Stomach (tissue), 9 donors: ENCODE data around the gene OR4D2. TPM values are rescaled to one million over a fixed set of nuclear protein-coding genes. Genes with fewer than 3 reads are reported as not detected.

Experiments
- DNase-seq, 2 donors: peaks; one replicate each; pipeline versions ENCODE4 v3.0.0 to v3.0.0-alpha.2; 2013 to 2019
- H3K27ac ChIP-seq, 5 donors: fragments of 200-600 bp in 4 of 5; sonication (generic) in 4 of 5; one replicate each; pipeline ENCODE4 v1.5.1; 2013 to 2019; ENCODE audit warnings: mild to moderate bottlenecking in 1 of 5, moderate library complexity in 1 of 5
- H3K27me3 ChIP-seq, 3 donors: fragments of 200-600 bp; sonication (generic); one replicate each; pipeline ENCODE4 v1.5.1; 2017 to 2019; ENCODE audit warnings: mixed run types in 1 of 3
- H3K36me3 ChIP-seq, 4 donors: fragments of 200-600 bp; sonication (generic); 1 replicate in 3 of 4; 2 replicates in 1 of 4; pipeline ENCODE4 v1.5.1; 2016 to 2019
- H3K4me1 ChIP-seq, 4 donors: fragments of 200-600 bp; sonication (generic); one replicate each; pipeline ENCODE4 v1.5.1; 2016 to 2019
- H3K4me3 ChIP-seq, 4 donors: fragments of 200-600 bp; sonication (generic) in 3 of 4; one replicate each; pipeline ENCODE4 v1.5.1; 2016 to 2019; ENCODE audit warnings: mild to moderate bottlenecking in 1 of 4
- H3K9me3 ChIP-seq, 4 donors: fragments of 200-600 bp; sonication (generic); one replicate each; pipeline ENCODE4 v1.5.1; 2016 to 2019
- CTCF ChIP-seq, 7 experiments: fragments of 450-650 bp in 4 of 7; fragments of 200-600 bp in 3 of 7; sonication (generic) in 3 of 7; IDR thresholded peaks; one replicate each; pipeline ENCODE4 v1.5.1; 2016 to 2019; ENCODE audit warnings: antibody characterized with exemption in 7 of 7, control low read depth in 2 of 7, mild to moderate bottlenecking in 1 of 7
- EP300 ChIP-seq: sonication (generic); formaldehyde crosslinking; IDR thresholded peaks from one replicate; pipeline ENCODE4 v1.6.1; 2017; ENCODE audit warnings: antibody characterized with exemption
- POLR2A ChIP-seq, 4 donors: fragments of 450-650 bp; IDR thresholded peaks; one replicate each; pipeline ENCODE4 v1.6.1; 2016; ENCODE audit warnings: antibody characterized with exemption in 4 of 4, control low read depth in 2 of 4, mild to moderate bottlenecking in 1 of 4, moderate library complexity in 1 of 4
- POLR2AphosphoS5 ChIP-seq, 3 donors: sonication (generic); formaldehyde crosslinking; IDR thresholded peaks; one replicate each; pipeline ENCODE4 v1.6.1; 2016; ENCODE audit warnings: antibody characterized with exemption in 3 of 3
- WGBS, 5 donors: extraction: QIAGEN DNeasy Blood & Tissue Kit in 3 of 5; methylation state at CpG; one replicate each; pipeline versions ENCODE4 v1.1.5 to v1.1.7; 2013 to 2018; 5-methylcytosine and 5-hydroxymethylcytosine counted together
- intact Hi-C: fragments of 100-400 bp; cut with DNase I; formaldehyde crosslinking; loops from one replicate; pipeline ENCODE4 v1.15.1; 2023; ENCODE audit warnings: low total_unique reads
- polyA plus RNA-seq, 3 donors: library from polyadenylated mRNA; stranded (reverse); fragments of 200-250 nt; gene quantifications; one replicate each; pipeline ENCODE4 v1.2.3, GENCODE V29; 2013
- total RNA-seq, 5 donors: library from RNA; depleted of rRNA; stranded (reverse); fragments of >200 nt; gene quantifications; one replicate each; pipeline versions ENCODE4 v1.1.0 to v1.2.3, GENCODE V29; 2014 to 2016
- donor health status: healthy with polysubstance abuse.
- donor health status: Bipolar disorder and iron deficiency.
- donor health status: healthy.

OR4D2 gene
- total and polyA plus RNA-seq, 8 donors: not detected

GRCh38 chr17:58195518-58196123 is 28.8 kb downstream of the OR4D2 start:
- no peak for DNase-seq
- 78 to 81% (median 78%) methylated on average over 5 of the region's 5 CpGs for WGBS, 5 donors
- Histone ChIP-seq H3K36me3 (no peaks in the 10 kb centered on the region), H3K4me3 (no peak overlapping the region), H3K27me3 (peaks cover 0 to 80% (median 18%) of the 10 kb centered on the region in 3 donors), H3K4me1 (peaks cover 0 to 5% (median 0%) of the 10 kb centered on the region in 4 donors), H3K27ac (no peak overlapping the region), H3K9me3 (no peaks in the 10 kb centered on the region)
- intact Hi-C loops: no loop called here
- no peak for TF ChIP-seq EP300
- TF ChIP-seq POLR2A (IDR thresholded peaks at IDR 0.05): no peak
- TF ChIP-seq POLR2AphosphoS5 (IDR thresholded peaks at IDR 0.05): no peak
- TF ChIP-seq CTCF (IDR thresholded peaks at IDR 0.05): no peak

GRCh38 chr17:58196610-58197009 is 29.8 kb downstream of the OR4D2 start:
- intact Hi-C loops: no loop called here
- 79 to 86% (median 82%) methylated on average over 7 of the region's 7 CpGs for WGBS, 5 donors
- TF ChIP-seq EP300 (no peak), POLR2AphosphoS5 (IDR thresholded peaks at IDR 0.05) (no peak), CTCF (IDR thresholded peaks at IDR 0.05) (no peak), POLR2A (IDR thresholded peaks at IDR 0.05) (no peak)

GRCh38 chr17:58200024-58200633 is 33.3 kb downstream of the OR4D2 start:
- Histone ChIP-seq H3K4me1 (peaks cover 0 to 5% (median 0%) of the 10 kb centered on the region in 4 donors), H3K27ac (no peak overlapping the region), H3K4me3 (no peak overlapping the region), H3K27me3 (peaks cover 0 to 41% (median 18%) of the 10 kb centered on the region in 3 donors), H3K36me3 (peaks cover 0 to 10% (median 5%) of the 10 kb centered on the region in 4 donors), H3K9me3 (no peaks in the 10 kb centered on the region)
- intact Hi-C loops: no loop called here
- no peak for TF ChIP-seq POLR2A (IDR thresholded peaks at IDR 0.05)
- no peak for TF ChIP-seq EP300
- TF ChIP-seq CTCF (IDR thresholded peaks at IDR 0.05): peak in 3 of 7 experiments; percentile 7 to 33 (median 30)
- TF ChIP-seq POLR2AphosphoS5 (IDR thresholded peaks at IDR 0.05): no peak
- peak; percentile 46 to 62 for DNase-seq
- WGBS, 5 donors: 32 to 45% (median 43%) methylated on average over 5 to 14 of the region's 14 CpGs

More at GRCh38 chr17:58196610-58197009, 29.8 kb downstream of the OR4D2 start:
- DNase-seq: no peak
- no peak overlapping the region for H3K4me3 ChIP-seq
- H3K27me3 ChIP-seq: peaks cover 0 to 70% (median 18%) of the 10 kb centered on the region in 3 donors
- no peak overlapping the region for H3K27ac ChIP-seq
- peaks cover 0 to 5% (median 0%) of the 10 kb centered on the region in 4 donors for H3K4me1 ChIP-seq
- H3K9me3 ChIP-seq: no peaks in the 10 kb centered on the region
- H3K36me3 ChIP-seq: no peaks in the 10 kb centered on the region

GRCh38 chr17:58202859-58203258 is 36.1 kb downstream of the OR4D2 start:
- peaks cover 0 to 22% (median 12%) of the 10 kb centered on the region in 3 donors for H3K27me3 ChIP-seq
- intact Hi-C loops: no loop called here
- no peak for DNase-seq
- H3K9me3 ChIP-seq: no peaks in the 10 kb centered on the region
- H3K4me3 ChIP-seq: no peak overlapping the region
- H3K4me1 ChIP-seq: peaks cover 0 to 5% (median 0%) of the 10 kb centered on the region in 4 donors
- 81 to 90% (median 85%) methylated on average over 7 of the region's 7 CpGs for WGBS, 5 donors
- H3K36me3 ChIP-seq: peaks cover 0 to 37% (median 33%) of the 10 kb centered on the region in 4 donors
- no peak overlapping the region for H3K27ac ChIP-seq
- TF ChIP-seq EP300 (no peak), CTCF (IDR thresholded peaks at IDR 0.05) (no peak), POLR2A (IDR thresholded peaks at IDR 0.05) (no peak), POLR2AphosphoS5 (IDR thresholded peaks at IDR 0.05) (no peak)
